HG02610 (cell line): Measurements from ENCODE around the gene ABCA13.

Experiments used
- ATAC-seq: cut with Tn5 transposase; IDR thresholded peaks from one replicate; pipeline ENCODE4 v1.9.1; 2021; ENCODE audit warnings: mild to moderate bottlenecking, moderate library complexity; ENCODE audit not compliant: unreplicated experiment

Gene ABCA13

DNA sequence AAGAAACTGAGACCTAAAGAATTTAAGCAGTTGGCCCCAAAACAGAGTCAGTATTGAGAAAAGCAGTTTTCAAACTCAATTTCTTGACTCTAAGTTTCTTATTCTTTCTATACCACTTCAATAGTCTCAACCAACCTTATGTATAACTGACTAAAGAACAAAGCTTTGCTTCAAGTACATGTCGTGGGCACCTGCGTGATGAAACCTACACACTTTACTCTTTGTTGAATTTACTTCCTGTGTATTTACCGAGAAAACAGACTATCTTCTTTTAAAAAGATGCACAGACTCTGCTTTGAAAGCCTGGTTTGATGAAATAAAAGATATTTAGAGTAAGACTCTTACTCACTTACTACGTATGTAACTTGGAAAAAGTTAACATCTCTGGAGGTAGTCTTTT lies 455.9 kb downstream of the ABCA13 start:
- ATAC-seq: no peak

DNA sequence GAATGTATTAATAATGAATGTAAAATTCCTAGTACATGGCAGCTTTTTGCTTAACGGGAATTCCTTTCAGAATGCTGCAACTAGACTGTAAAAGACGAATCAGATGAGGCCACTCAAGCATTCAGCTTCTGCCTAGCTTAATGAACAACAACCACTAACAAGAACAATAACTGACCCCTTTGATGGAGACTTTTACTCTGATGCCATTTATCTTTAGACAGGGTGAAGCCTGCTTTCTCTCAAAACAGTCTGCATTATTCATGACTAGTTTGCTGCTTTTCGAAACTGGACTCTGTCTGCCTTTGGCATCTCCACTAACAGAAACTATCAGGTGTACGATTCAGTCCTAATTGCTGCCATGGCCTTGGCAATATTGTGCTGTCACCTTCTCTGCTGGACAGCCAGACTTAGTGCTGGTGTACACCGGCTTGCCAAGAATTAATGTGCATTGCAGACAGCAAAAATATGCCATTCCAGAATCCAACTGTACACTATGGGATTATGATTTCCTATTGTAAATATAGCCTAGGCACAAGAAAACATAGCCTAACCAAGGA lies 457.6 kb downstream of the ABCA13 start:
- no peak for ATAC-seq

DNA sequence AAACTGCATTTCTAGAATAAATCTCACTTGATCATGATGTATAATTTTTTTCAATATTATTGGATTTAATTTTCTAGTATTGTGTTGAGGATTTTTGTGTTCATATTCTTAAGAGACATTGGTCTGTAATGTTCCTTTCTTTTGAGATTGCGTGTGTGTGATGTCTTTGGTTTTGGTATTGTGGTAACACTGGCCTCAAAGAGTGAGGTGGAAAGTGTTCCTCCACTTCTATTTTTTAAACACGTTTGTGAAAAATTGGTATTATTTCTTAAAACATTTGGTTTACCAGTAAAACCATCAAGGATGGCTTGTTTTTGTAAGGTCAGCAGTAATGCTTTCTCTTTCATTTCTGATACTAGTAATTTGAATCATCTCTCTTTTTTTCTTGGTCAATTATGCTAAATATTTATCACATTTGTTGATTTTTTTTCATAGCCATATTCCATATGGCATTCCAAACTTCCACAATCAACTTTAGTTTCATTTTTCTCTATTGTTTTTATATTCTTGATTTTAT lies 462.9 kb downstream of the ABCA13 start:
- ATAC-seq: no peak

DNA sequence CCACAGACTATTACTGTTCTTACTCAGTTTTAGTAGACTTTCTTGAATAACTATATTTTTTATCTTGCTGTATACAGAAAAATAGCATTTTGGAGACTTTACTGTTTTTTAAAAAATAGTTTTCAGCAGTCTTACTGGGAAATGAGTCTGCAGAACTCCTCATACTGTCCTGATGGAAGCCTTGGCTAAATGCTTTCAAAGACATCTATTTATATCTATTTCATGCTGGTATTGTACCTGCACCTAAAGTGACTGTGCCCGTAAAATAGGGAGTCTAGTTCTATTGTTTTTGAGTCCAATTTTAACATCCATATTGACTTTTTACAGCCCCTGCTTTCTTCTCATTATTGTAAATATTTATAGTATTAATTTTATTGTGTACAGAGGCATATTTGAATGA lies 464.5 kb downstream of the ABCA13 start:
- ATAC-seq: no peak

DNA sequence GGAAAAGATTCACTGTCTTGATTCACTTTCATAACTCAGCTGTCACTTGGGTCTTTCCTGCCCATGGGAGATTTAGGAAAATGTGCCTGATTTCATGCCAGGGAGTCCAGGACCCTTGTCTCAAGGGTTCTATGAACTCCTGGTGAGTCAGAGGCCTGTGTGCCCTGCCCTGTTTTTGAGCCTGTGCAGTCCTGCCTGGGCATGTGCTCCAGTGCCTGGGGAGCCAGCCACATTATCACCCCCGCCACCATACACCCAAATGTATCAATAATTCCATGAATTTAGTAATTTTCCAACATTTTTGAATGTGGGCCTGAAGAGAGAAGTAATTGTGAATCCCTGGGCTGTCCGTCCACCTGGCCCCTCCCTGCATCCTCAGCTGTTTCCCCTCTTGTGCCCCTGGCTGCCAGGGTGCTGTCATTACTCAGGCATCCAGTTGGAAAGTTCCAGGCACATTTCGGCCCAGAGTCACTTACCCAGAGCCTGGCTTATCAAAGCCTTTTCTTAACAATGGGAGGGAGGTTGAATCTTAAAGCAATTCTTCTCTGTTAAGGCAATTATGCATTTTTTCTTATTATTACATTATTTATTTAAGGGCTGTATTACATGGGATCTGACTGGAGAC lies 465.2 kb downstream of the ABCA13 start:
- no peak for ATAC-seq

DNA sequence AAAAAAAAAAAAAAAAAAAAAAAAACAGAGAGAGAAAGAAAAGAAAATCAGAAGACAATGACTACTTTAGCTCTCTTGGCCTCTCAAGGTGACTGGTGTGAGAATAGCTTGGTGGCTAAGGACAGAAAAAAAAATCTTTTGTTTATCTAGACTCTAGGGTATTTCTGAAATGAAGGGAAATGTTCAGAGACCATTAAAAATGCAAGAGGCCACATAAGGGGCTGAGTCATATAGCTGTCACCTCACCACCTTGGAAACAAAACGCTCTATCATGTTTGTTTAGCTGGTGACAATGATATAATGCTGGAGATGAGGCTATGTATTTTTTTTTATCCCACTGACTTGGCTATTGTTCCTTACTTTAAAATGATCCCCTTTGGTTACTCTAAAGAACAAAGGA lies 466.1 kb downstream of the ABCA13 start:
- ATAC-seq: peak; percentile 75

DNA sequence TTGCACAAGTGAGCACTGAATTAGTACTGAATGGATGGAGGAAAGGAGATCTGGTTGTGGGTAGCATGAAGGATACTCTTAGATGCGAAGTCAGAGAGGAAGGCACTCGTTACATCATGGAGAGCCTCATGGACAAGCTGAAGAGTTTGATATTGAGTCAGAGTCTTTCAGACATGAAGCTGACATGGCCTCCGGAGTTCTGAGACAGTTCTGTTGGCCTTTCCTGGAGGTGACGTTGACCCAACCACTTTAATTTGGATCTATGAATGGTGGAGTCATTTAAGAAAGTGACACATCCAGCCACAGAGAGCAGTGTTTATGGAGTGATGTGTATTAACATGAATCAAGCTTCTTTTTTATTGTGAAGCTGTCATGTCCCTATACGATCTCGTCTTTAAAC lies 466.8 kb downstream of the ABCA13 start:
- no peak for ATAC-seq

DNA sequence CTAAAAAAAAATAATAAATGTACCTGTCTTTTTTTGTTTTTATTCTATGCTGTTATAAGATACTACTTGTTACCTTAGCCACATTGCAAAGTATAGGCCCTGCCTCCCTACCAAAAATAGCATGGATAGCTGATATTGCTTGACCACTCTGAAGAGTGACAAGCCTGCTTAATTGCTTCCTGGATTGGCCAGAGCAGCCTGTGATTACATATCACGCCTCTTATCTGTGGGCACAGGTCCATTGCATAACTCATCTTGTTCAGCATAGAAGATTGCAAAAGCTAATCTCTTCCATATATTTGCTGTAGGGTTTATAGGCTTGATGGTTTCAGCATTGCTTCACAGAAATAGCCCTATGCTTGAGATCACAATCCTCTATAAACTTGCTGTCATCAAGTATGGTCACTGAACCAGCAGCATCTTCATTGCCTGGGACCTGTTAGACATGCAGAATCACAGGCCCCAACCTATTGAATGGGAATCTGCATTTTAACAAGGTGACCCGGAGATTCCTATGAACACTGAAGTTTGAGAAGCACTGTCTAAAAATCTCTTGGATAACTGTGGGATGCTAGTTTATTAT lies 472.3 kb downstream of the ABCA13 start:
- no peak for ATAC-seq

DNA sequence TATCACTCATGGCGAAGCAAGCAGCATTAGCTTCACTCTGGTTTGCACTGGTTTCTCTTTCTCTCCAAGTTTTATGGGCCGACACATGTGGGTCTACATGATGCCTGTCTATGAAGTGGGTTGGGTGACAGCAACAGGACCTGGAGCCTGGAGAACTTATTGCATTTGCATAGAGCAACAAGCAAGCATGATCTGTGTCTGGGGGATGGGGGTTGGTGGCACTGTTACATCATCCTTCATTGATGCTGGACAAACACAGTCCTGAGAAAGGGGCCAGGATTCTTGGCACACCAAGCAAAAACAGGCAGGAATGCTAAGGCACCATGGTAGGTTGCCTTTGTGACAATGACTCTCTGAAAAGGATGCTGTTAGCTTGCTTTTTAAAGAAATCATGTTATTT lies 486.9 kb downstream of the ABCA13 start:
- no peak for ATAC-seq

DNA sequence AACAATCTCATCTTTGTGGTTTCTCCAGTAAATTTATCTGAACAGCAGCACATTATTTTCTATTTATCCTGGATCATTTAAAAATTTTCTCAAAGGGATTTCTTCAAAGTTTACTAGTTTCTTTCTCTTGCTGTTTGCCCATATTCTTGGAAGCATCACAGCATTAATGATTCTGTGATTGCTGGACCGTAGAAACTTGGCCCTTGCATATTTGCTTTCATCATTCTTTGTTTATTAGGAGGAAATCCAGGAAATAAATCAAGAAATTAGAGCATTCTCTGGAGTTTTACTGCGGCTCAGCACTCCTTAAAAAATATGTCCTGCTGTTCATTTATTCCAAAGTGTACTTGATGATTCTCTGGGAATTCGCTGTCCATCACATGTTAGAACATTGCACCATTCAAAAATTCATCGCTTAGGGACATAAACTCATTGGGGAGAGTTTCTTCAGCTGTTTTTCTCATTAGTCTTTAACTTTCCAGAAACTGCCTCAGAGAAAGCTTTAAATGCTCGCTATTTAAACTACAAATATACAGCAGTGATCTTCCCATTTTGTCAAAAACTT lies 489.1 kb downstream of the ABCA13 start:
- ATAC-seq: no peak

DNA sequence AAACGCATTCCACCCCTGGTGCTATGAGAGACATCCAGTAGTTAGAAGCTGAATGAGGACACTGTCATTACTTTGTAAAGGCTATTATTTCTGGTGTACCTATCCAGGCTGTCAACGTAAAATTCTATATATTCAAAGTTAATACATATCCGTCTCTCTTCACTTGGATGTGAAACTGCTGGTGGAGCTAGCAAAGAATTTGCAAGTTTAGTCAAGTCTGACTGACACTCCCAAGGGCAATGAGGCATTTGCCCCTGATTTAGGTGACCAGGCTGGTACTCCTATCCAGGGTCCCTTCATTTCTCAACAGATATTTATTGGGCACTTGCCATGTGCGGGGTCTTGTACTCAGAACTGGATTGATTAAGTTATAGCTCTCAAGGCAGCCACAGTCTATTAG lies 493.0 kb downstream of the ABCA13 start:
- ATAC-seq: no peak

DNA sequence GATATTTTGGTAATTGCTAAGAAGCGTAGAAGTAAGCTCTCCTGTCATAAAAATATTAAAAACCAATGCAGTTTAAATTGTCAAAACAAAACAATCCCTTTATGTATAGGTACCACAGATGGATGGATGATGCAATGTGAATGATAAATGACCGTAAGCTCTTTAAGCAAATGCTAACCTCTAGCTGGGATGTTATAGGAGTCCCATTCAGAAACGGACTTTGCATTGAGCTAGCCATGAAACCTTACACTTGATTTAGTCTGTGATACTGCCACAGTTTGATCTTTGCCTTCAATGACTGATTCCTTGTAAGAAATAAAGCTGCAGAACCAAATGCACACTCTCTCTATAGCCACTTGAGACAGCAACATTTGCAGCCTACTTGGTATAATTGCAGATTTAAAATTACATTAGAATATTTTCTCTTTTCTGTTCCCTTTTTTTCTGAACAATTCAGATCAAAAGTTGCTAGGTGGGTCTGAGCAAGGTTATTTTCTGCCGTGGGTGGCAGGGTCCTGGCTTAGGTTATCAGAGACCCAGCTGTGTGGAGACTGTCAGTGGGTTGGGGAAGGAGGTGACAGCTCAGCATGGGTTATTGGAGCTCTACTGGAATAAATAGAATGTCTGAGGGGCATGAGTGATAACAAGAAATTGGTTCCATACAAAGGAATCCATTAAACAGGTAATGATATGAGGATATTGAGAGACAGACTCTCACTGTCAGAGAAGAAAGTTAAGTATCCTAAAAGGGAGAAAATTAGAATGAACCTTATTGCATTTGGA lies 494.3 kb downstream of the ABCA13 start:
- no peak for ATAC-seq

DNA sequence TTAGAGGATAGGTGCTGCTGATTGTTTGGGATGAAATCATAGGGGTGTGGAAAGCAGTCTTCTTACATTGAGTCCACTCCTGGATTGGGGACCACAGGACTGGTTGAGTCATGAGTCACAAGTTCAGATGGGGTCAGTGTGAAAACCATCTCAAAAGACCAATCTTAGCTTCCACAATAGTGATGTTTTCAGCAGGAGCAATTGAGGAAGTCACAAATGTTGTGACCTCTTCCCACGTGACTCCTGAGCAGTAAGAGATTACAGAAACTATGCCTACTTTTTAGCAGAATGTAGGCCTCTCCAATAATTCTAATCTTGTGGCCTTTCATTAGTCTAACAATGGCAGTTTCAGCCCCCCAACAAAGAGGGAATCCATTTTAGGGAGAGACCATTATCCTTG lies 496.1 kb downstream of the ABCA13 start:
- no peak for ATAC-seq

DNA sequence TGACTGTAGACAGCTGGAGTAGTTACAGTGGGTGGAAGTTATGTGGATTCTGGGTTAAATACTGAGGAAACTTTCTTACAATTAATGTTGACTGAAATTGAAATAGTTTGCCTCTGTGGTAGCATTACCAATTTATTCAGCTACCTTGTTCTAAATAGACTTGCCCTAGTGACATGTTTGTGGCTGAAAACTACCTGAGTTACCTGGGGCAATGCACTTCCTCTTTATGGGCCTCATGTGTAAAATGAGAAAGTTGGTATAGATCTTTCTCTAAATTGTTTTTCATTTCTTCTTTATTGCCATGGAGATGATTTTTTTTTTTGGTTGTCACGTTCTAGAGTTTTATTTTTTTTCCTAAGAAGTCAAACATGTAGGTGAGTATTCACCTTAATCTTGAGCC lies 500.4 kb downstream of the ABCA13 start:
- no peak for ATAC-seq

DNA sequence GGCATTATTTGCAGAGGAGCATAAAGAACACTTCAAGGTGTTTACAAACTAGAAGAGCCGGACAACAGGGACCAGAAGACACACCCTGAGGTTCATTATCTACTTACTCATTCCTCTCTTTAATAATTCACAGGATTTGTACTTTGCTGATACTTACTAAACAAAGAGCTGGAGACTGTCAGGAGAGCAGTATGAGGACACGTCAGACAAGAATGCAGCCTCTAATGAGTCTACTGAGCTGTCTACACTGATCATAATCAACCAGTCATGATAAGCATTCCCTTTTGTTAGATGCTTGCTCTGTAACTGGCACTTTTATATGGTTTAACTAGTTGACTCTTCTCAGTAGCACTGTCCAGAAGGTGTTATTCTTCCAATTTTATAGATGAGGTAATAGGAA lies 509.7 kb downstream of the ABCA13 start:
- no peak for ATAC-seq

DNA sequence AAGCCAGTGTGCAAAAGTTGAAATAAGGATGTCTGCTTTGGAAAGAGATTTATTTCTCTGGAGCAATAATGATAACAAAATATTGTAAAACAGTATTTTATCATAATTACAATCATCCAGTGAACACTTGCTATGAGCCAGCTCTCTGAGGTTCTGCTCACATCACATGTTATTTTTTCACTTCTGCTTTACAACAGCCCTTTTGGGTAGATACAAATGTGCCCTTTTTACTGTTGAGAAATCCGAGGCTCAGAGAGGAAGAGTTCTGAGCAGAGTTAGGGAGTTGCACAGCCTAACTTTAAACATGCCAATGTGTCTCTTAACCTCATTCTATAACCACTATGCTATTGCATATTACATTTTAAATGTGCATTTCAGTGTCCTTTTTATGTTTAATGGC lies 520.5 kb downstream of the ABCA13 start:
- ATAC-seq: no peak
